Measurements from ENCODE around the gene ATP6V1F.

- TF ChIP-seq POLR2A (IDR thresholded peaks at IDR 0.05; ENCODE audit: low read depth, low read length) (no peak), POU2F2 (IDR thresholded peaks at IDR 0.05; ENCODE audit: low read depth, low read length) (no peak)
These were observed 30.0 kb downstream of the ATP6V1F start for GRCh38 chr7:128892521-128893250.

Measured in GM12891 (cell line).